ENCODE results near the gene ARID3B.
"Not testable (repeated sequence)": the region's sequence is repeated elsewhere in the genome, so short reads cannot be mapped to it uniquely, and the experiment has no call there.

Gene ARID3B

GRCh38 chr15:74564182-74564581 lies 23.2 kb downstream of the ARID3B start:
- in situ Hi-C loops (cut with HindIII; ENCODE audit: low sequenced_read_pairs), result no loop called here

- in situ Hi-C loops (cut with HindIII; ENCODE audit: low sequenced_read_pairs), result no loop called here
These were observed 24.5 kb downstream of the ARID3B start for GRCh38 chr15:74565381-74566085.

- in situ Hi-C loops (cut with HindIII; ENCODE audit: low sequenced_read_pairs), result no loop called here
These were observed 27.6 kb downstream of the ARID3B start for GRCh38 chr15:74568594-74568993.

- in situ Hi-C loops (cut with HindIII; ENCODE audit: low sequenced_read_pairs), result no loop called here
These were observed 28.7 kb downstream of the ARID3B start for GRCh38 chr15:74569731-74570070.

GRCh38 chr15:74571191-74571590 lies 30.2 kb downstream of the ARID3B start:
- in situ Hi-C loops (cut with HindIII; ENCODE audit: low sequenced_read_pairs), result no loop called here

GRCh38 chr15:74573987-74574386 lies 33.0 kb downstream of the ARID3B start:
- in situ Hi-C loops (cut with HindIII; ENCODE audit: low sequenced_read_pairs), result no loop called here

GRCh38 chr15:74578496-74578994 lies 37.5 kb downstream of the ARID3B start:
- in situ Hi-C loops (cut with HindIII; ENCODE audit: low sequenced_read_pairs), result no loop called here

- in situ Hi-C loops (cut with HindIII; ENCODE audit: low sequenced_read_pairs), result no loop called here
These were observed 38.0 kb downstream of the ARID3B start for GRCh38 chr15:74579001-74579400.

- in situ Hi-C loops (cut with HindIII; ENCODE audit: low sequenced_read_pairs), result no loop called here
These were observed 39.7 kb downstream of the ARID3B start for GRCh38 chr15:74580538-74581350.

- in situ Hi-C loops (cut with HindIII; ENCODE audit: low sequenced_read_pairs), result no loop called here
These were observed 43.2 kb downstream of the ARID3B start for GRCh38 chr15:74584204-74584603.

GRCh38 chr15:74584779-74585178 lies 43.8 kb downstream of the ARID3B start:
- in situ Hi-C loops (cut with HindIII; ENCODE audit: low sequenced_read_pairs), result no loop called here

- in situ Hi-C loops (cut with HindIII; ENCODE audit: low sequenced_read_pairs), result no loop called here
These were observed 44.2 kb downstream of the ARID3B start for GRCh38 chr15:74585191-74585590.

GRCh38 chr15:74585857-74586256 lies 44.8 kb downstream of the ARID3B start:
- in situ Hi-C loops (cut with HindIII; ENCODE audit: low sequenced_read_pairs), result no loop called here

- in situ Hi-C loops (cut with HindIII; ENCODE audit: low sequenced_read_pairs), result no loop called here
These were observed 48.8 kb downstream of the ARID3B start for GRCh38 chr15:74589826-74590225.

- in situ Hi-C loops (cut with HindIII; ENCODE audit: low sequenced_read_pairs), result no loop called here
These were observed 51.2 kb downstream of the ARID3B start for GRCh38 chr15:74592222-74592621.

GRCh38 chr15:74593122-74593521 lies 52.1 kb downstream of the ARID3B start:
- in situ Hi-C loops (cut with HindIII; ENCODE audit: low sequenced_read_pairs), result no loop called here

GRCh38 chr15:74594455-74594854 lies 53.4 kb downstream of the ARID3B start:
- in situ Hi-C loops (cut with HindIII; ENCODE audit: low sequenced_read_pairs), result no loop called here

- in situ Hi-C loops (cut with HindIII; ENCODE audit: low sequenced_read_pairs), result no loop called here
These were observed 54.3 kb downstream of the ARID3B start for GRCh38 chr15:74595271-74595670.

GRCh38 chr15:74596736-74597135 lies 55.7 kb downstream of the ARID3B start:
- in situ Hi-C loops (cut with HindIII; ENCODE audit: low sequenced_read_pairs), result not testable (repeated sequence)

- in situ Hi-C loops (cut with HindIII; ENCODE audit: low sequenced_read_pairs), result not testable (repeated sequence)
These were observed 56.2 kb downstream of the ARID3B start for GRCh38 chr15:74597146-74597705.

GRCh38 chr15:74598126-74598842 lies 57.3 kb downstream of the ARID3B start:
- in situ Hi-C loops (cut with HindIII; ENCODE audit: low sequenced_read_pairs), result no loop called here

Measured in endothelial cell of hepatic sinusoid (primary cell).